Suprapubic skin (tissue), 4 donors: ENCODE results near the gene GMPPB.

Source experiments
- CTCF ChIP-seq, 2 donors: fragments of 200-600 bp in 1 of 2; fragments of 450-650 bp in 1 of 2; sonication (generic) in 1 of 2; IDR thresholded peaks; one replicate each; pipeline ENCODE4 v1.5.1; 2016 to 2019; ENCODE audit warnings: antibody characterized with exemption in 2 of 2, mild to moderate bottlenecking in 1 of 2, moderate library complexity in 1 of 2
- EP300 ChIP-seq: sonication (generic); formaldehyde crosslinking; IDR thresholded peaks from one replicate; pipeline ENCODE4 v1.6.1; 2017; ENCODE audit warnings: antibody characterized with exemption
- POLR2A ChIP-seq, 2 donors: fragments of 450-650 bp; IDR thresholded peaks; one replicate each; pipeline ENCODE4 v1.6.1; 2017; ENCODE audit warnings: antibody characterized with exemption in 2 of 2, mild to moderate bottlenecking in 2 of 2, moderate library complexity in 2 of 2
- POLR2AphosphoS5 ChIP-seq, 3 donors: sonication (generic); formaldehyde crosslinking; IDR thresholded peaks; one replicate each; pipeline ENCODE4 v1.6.1; 2017; ENCODE audit warnings: antibody characterized with exemption in 3 of 3

GRCh38 chr3:49717959-49718857 lies 5.5 kb downstream of the GMPPB start:
- no peak for TF ChIP-seq CTCF (IDR thresholded peaks at IDR 0.05)
- TF ChIP-seq POLR2AphosphoS5 (IDR thresholded peaks at IDR 0.05): no peak
- no peak for TF ChIP-seq POLR2A (IDR thresholded peaks at IDR 0.05)
- TF ChIP-seq EP300: no peak
